Amniotic epithelial cell (primary cell): Measurements from ENCODE around the gene SAT1.
A peak's percentile ranks its signal among the peaks of the same experiment; 100 is the strongest.

Source experiments
- DNase-seq: peaks from one replicate; pipeline ENCODE4 v3.0.0-alpha.2; 2010; ENCODE audit warnings: low read depth

The SAT1 gene

DNA sequence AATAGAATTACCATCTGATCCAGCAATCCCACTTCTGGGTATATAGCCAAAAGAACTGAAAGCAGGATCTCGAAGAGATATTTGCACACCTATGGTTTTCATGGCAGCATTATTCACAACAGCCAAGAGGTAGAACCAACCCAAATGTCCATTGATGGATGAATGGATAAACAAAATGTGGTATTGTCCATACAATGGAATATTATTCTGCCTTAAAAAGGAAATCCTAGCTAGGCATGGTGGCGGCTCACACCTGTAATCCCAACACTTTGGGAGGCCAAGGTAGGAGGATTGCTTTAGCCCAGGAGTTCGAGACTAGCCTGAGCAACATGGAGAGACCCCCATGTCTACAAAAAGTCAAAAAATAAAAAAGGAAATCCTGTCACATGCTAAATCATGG, 27.3 kb downstream of the SAT1 start:
- DNase-seq = no peak

GRCh38 chrX:23811108-23811651, 28.2 kb downstream of the SAT1 start:
- DNase-seq = no peak

DNA sequence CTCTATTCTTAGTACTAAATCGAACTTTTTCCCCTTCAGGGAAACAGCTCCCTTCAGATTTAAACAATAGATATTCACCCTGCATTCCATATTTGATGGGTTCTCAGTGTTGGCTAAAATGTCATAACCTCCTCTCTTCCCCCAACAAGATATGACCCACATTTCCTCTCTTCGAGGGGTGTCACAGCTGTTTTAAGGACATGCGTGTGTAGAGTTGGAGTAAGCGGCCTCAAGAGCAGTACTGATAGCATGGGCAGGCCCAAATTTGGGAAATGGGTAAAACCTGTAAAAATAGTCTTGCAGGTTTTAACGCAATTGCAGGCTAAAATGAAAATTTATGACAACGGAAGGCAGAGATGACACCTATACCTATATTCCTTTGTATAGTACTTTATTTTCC, 28.7 kb downstream of the SAT1 start:
- DNase-seq = no peak

GRCh38 chrX:23813808-23814207, 30.8 kb downstream of the SAT1 start:
- no peak for DNase-seq

GRCh38 chrX:23815376-23815775, 32.4 kb downstream of the SAT1 start:
- DNase-seq = no peak

- DNase-seq = no peak
Measured at GRCh38 chrX:23816179-23816578, 33.2 kb downstream of the SAT1 start.

DNA sequence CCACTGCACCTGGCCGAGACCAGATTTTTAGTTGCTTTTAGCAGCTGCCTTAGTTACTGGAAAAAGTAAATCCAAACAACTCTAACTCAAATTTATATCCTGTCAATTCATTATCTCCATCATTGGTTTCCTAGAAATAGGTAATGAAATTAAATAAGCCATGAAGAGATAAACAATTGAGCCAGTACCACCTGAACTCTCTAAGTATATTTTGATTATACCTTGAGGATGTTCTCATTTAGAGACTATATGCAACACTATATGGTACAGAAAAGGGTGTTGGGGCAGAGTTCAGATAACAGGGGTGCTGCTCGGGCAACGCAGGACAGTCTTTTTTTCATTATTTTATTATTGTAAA, 35.0 kb downstream of the SAT1 start:
- DNase-seq = no peak

DNA sequence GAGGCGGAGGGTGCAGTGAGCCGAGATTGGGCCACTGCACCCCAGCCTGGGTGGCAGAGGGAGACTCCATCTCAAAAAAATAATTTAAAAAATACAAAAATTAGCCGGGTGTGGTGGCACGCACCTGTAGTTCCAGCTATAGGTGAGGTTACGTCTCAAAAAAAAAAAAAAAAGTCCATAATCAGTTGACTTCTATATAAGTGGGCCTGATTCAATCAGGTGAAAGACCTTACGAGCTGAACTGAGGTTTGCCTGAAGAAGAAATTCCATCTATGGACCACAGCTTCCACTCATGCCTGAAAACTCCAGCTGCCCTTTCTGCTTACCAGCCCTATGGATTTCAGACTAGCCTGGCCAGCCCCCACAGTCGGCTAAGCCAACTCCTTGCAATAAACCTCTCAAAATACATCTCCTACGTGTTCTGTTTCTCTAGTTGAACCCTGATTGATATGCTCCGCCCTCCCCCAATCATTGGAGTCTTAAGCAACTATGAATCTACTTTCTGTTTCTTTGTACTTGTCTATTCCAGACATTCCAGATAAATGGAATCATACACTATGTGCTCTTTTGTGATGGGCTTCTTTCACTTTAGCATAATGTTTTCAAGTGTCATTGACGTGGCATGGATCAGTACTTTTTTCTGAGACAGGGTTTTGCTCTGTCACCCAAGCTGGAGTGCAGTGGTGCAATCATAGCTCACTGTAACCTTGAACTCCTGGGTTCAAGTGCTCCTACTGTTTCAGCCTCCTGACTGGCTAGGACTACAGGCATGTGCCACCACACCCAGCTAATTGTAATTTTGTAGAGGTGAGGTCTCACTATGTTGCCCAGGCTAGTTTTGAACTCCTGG, 36.6 kb downstream of the SAT1 start:
- peak; percentile 40 for DNase-seq

- peak; percentile 48 for DNase-seq
Measured at GRCh38 chrX:23820235-23820782, 37.3 kb downstream of the SAT1 start.

- no peak for DNase-seq
Measured at GRCh38 chrX:23821847-23822246, 38.9 kb downstream of the SAT1 start.

DNA sequence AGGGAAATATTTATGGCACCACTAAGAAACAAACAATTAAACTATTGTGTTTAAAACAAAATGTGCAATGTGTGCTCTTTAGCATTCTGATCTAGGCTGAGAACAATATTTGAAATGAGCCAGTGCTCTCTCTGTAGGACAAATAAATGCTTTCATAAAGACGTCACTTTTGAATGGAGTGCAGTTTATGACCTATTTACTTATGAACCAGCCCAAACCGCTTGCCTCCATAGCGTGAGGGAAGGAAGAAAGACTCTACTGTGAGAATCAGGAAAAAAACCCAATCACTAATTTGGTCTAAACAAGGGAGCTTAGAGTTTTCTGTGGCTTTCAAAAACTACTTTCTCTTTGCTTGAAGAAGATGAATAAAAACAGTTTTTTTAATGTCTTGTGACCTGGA, 39.4 kb downstream of the SAT1 start:
- no peak for DNase-seq

GRCh38 chrX:23822841-23823240, 39.9 kb downstream of the SAT1 start:
- no peak for DNase-seq

GRCh38 chrX:23825675-23826074, 42.7 kb downstream of the SAT1 start:
- DNase-seq = no peak

GRCh38 chrX:23826216-23826615, 43.2 kb downstream of the SAT1 start:
- DNase-seq = no peak

DNA sequence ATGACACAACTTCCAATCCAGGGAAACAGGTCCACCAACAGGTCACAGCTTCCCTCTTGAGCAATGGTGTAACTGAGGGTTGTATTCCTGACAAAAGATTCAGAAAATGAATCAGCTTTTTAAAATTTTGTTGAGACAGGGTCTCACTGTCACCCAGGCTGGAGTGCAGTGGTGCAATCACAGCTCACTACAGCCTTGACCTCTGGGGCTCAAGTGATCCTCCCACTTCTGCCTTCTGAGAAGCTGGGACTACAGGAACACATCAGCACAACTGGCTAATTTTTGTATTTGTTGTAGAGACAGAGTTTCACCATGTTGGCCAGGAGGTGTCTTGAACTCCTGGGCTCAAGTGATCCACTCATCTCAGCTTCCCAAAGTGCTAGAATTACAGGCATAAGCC, 43.7 kb downstream of the SAT1 start:
- peak; percentile 7 for DNase-seq

DNA sequence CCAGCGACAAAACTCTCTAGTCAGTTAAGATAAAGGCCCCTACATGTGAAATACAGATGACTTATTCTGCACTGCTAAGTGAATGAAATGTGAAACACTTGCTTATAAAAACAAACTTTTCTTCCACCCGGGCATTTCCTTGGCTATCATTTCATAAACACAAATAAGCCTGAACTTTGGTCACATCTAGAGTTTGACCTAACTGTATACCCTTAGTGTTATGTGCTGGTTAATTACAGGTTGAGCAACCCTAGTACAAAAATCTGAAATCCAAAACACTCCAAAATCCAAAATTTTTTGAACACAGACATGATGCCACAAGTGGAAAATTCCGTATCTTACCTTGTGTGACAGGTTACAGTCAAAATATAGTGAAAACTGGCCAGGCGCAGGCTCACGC, 45.9 kb downstream of the SAT1 start:
- no peak for DNase-seq

DNA sequence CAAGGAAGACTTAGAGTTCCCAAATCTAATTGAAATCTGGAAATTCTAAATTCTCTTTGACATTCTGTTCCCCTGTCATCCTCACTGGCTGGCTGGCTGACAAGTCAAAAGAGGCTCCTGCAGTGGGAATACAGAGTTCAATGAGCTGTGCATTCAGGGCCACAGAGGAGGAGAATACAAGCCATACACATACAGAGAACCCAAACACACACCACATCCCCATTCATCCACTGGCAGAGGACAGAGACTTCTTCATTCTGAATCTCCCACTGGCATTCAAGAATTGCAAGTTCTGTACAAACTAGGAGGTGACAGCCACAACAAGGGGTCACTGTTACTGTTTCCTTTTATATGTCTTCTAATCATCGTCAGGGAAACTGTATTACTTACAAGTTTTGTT, 49.7 kb downstream of the SAT1 start:
- no peak for DNase-seq
